GM23338 (cell line): ENCODE data around the gene PDHX. TPM values are rescaled to one million over a fixed set of nuclear protein-coding genes. Genes with fewer than 3 reads are reported as not detected.

Experiments
- ATAC-seq: fragments of 200-7000 bp; cut with Tn5 transposase; 3 replicates; pipeline ENCODE4 v1.9.1; 2020
- DNase-seq: peaks from one replicate; pipeline ENCODE4 v3.0.0-alpha.2; 2015; ENCODE audit warnings: low spot score
- H2AFZ ChIP-seq: fragments of 200-600 bp; sonication (generic); 2 replicates; pipeline ENCODE4 v1.8.0; 2016; ENCODE audit warnings: antibody characterized with exemption, mild to moderate bottlenecking, moderate library complexity
- H3F3A ChIP-seq: fragments of 200-600 bp; sonication (generic); replicated peaks from 2 replicates; pipeline ENCODE4 v1.8.0; 2017; ENCODE audit warnings: antibody characterized with exemption, mixed run types, low read depth
- H3K27ac ChIP-seq: fragments of 200-600 bp; sonication (generic); 2 replicates; pipeline ENCODE4 v1.6.1; 2016; ENCODE audit warnings: low read depth
- H3K27me3 ChIP-seq: fragments of 200-600 bp; sonication (generic); 2 replicates; pipeline ENCODE4 v1.8.0; 2016; ENCODE audit warnings: mild to moderate bottlenecking, mixed run types, moderate library complexity; ENCODE audit not compliant: insufficient read depth
- H3K36me3 ChIP-seq: fragments of 200-600 bp; sonication (generic); 2 replicates; pipeline ENCODE4 v1.8.0; 2016; ENCODE audit warnings: mild to moderate bottlenecking; ENCODE audit not compliant: insufficient read depth
- H3K4me1 ChIP-seq: fragments of 200-600 bp; sonication (generic); 2 replicates; pipeline ENCODE4 v1.8.0; 2016; ENCODE audit warnings: mild to moderate bottlenecking, moderate library complexity; ENCODE audit not compliant: insufficient read depth
- H3K4me2 ChIP-seq: fragments of 200-600 bp; sonication (generic); 2 replicates; pipeline ENCODE4 v1.7.1; 2017; ENCODE audit warnings: mixed run types
- H3K4me3 ChIP-seq: fragments of 200-600 bp; sonication (generic); 2 replicates; pipeline ENCODE4 v1.6.1; 2016; ENCODE audit warnings: mixed run types
- H3K79me2 ChIP-seq: fragments of 200-600 bp; sonication (generic); replicated peaks from 2 replicates; pipeline ENCODE4 v1.8.0; 2017; ENCODE audit warnings: mild to moderate bottlenecking; ENCODE audit not compliant: insufficient read depth
- H3K9me2 ChIP-seq: fragments of 200-600 bp; sonication (generic); 2 replicates; pipeline ENCODE4 v1.8.0; 2017; ENCODE audit not compliant: insufficient read depth
- H4K20me1 ChIP-seq: fragments of 200-600 bp; sonication (generic); replicated peaks from 2 replicates; pipeline ENCODE4 v1.8.0; 2017; ENCODE audit warnings: mild to moderate bottlenecking; ENCODE audit not compliant: insufficient read depth
- H3K27ac Mint-ChIP-seq: 2 replicates; pipeline ENCODE4 v1.8.0; 2020; ENCODE audit warnings: inconsistent platforms, mild to moderate bottlenecking, moderate library complexity, mixed read lengths
- H3K27me3 Mint-ChIP-seq: 3 replicates; pipeline ENCODE4 v1.8.0; 2022; ENCODE audit warnings: low read depth, mild to moderate bottlenecking, moderate library complexity, mixed read lengths, inconsistent platforms; ENCODE audit not compliant: insufficient read depth, poor library complexity
- H3K36me3 Mint-ChIP-seq: 3 replicates; pipeline ENCODE4 v1.8.0; 2021; ENCODE audit warnings: low read depth, mild to moderate bottlenecking, inconsistent platforms, moderate library complexity, mixed read lengths
- H3K4me1 Mint-ChIP-seq: 3 replicates; pipeline ENCODE4 v1.8.0; 2020; ENCODE audit warnings: mild to moderate bottlenecking, inconsistent platforms, mixed read lengths
- H3K4me3 Mint-ChIP-seq: 3 replicates; pipeline ENCODE4 v1.8.0; 2021; ENCODE audit warnings: moderate library complexity, mild to moderate bottlenecking, inconsistent platforms, mixed read lengths
- H3K9me3 Mint-ChIP-seq: 3 replicates; pipeline ENCODE4 v1.8.0; 2020; ENCODE audit warnings: moderate library complexity, mild to moderate bottlenecking, inconsistent platforms, mixed read lengths
- CREB1 ChIP-seq: fragments of 250-450 bp; sonication (Bioruptor Pico); IDR thresholded peaks from 2 replicates; pipeline ENCODE4 v1.5.0; 2020; ENCODE audit warnings: low read depth, mild to moderate bottlenecking, moderate library complexity
- EZH2phosphoT487 ChIP-seq: fragments of 200-600 bp; sonication (generic); IDR thresholded peaks from one replicate; pipeline ENCODE4 v1.8.1; 2018; ENCODE audit warnings: antibody characterized with exemption; ENCODE audit not compliant: unreplicated experiment
- JUNB ChIP-seq: IDR thresholded peaks from one replicate; pipeline ENCODE4 v1.6.1; 2016; ENCODE audit warnings: antibody characterized with exemption; ENCODE audit not compliant: unreplicated experiment
- NANOG ChIP-seq: IDR thresholded peaks from 2 replicates; pipeline ENCODE4 v1.6.1; 2016; ENCODE audit warnings: antibody characterized with exemption, borderline replicate concordance
- POLR2AphosphoS5 ChIP-seq: IDR thresholded peaks from 2 replicates; pipeline ENCODE4 v1.6.1; 2016; ENCODE audit warnings: antibody characterized with exemption, low read depth
- STAT1 ChIP-seq: IDR thresholded peaks from one replicate; pipeline ENCODE4 v1.6.1; 2016; ENCODE audit warnings: antibody characterized with exemption; ENCODE audit not compliant: unreplicated experiment
- ZNF114 ChIP-seq: fragments of 250-450 bp; sonication (Bioruptor Pico); IDR thresholded peaks from 2 replicates; pipeline ENCODE4 v1.5.0; 2020; ENCODE audit warnings: mild to moderate bottlenecking, moderate library complexity
- ZNF331 ChIP-seq: fragments of 250-450 bp; sonication (Bioruptor Pico); IDR thresholded peaks from 2 replicates; pipeline ENCODE4 v1.5.0; 2020; ENCODE audit warnings: low read depth, mild to moderate bottlenecking, moderate library complexity
- polyA plus RNA-seq: library from polyadenylated mRNA; unstranded; fragments of >200 nt; fragmentation: Nextera tagmentation; extraction: Ambion mirVana; gene quantifications from 2 replicates; pipeline ENCODE4 v1.2.1, GENCODE V29; 2016
- total RNA-seq: library from RNA; depleted of rRNA; stranded (reverse); fragments of >200 nt; shearing (Covaris generic); gene quantifications from 2 replicates; pipeline ENCODE4 v1.2.3, GENCODE V29; 2014
- TF ChIP-seq, protein P1 (sequence below): IDR thresholded peaks from 2 replicates; pipeline ENCODE4 v1.6.1; 2016; ENCODE audit warnings: antibody characterized with exemption
- TF ChIP-seq, protein P2 (sequence below), 2 experiments: fragments of 200-600 bp in 1 of 2; sonication (generic) in 1 of 2; conservative IDR thresholded peaks; 2 replicates each; pipeline versions ENCODE4 v1.5.1 to v1.6.1; 2016 to 2017; ENCODE audit warnings: antibody characterized with exemption in 2 of 2, low read depth in 2 of 2, mild to moderate bottlenecking in 2 of 2, moderate library complexity in 1 of 2
- TF ChIP-seq, protein P3 (sequence below): fragments of 250-450 bp; sonication (Bioruptor Pico); IDR thresholded peaks from 2 replicates; pipeline ENCODE4 v1.5.0; 2020; ENCODE audit warnings: mild to moderate bottlenecking, moderate library complexity

The PDHX gene
- total and polyA plus RNA-seq, 2 experiments from 2014 or later: 36.9 to 40.2 TPM

DNA sequence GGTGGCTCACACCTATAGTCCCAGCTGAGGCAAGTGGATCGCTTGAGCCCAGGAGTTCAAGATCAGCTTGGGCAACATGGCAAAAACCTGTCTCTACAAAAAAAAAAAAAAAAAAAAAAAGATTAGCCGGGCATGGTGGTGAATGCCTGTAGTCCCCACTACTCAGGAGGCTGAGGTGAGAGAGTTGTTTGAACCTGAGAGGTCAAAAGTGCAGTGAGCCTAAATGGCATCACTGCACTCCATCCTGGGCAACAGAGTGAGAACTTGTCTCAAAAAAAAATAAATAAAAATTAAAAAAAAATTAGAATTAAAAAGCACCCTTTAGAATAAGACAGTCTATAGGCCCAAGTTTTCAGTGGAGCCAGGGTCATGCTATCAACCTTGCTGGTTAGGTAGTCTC lies 95.5 kb downstream of the PDHX start:
- Histone ChIP-seq H2AFZ (no peak overlapping the region), H3K79me2 (no peaks in the 10 kb centered on the region), H4K20me1 (no peaks in the 10 kb centered on the region), H3K4me2 (no peak overlapping the region), H3F3A (no peaks in the 10 kb centered on the region), H3K27ac (no peak overlapping the region), H3K9me2 (peaks cover 4% of the 10 kb centered on the region; the same call in 1 of the 2 replicates), H3K4me3 (no peak overlapping the region), H3K27me3 (no peaks in the 10 kb centered on the region), H3K36me3 (no peaks in the 10 kb centered on the region), H3K4me1 (peaks cover 14% of the 10 kb centered on the region; the same call in 1 of the 2 replicates)
- Mint-ChIP-seq H3K9me3 (no peaks in the 10 kb centered on the region), H3K4me3 (no peak overlapping the region), H3K36me3 (no peaks in the 10 kb centered on the region), H3K4me1 (peaks cover 14% of the 10 kb centered on the region), H3K27ac (no peak overlapping the region), H3K27me3 (peaks cover 1% of the 10 kb centered on the region)
- no peak for ATAC-seq
- TF ChIP-seq, protein P1, sequence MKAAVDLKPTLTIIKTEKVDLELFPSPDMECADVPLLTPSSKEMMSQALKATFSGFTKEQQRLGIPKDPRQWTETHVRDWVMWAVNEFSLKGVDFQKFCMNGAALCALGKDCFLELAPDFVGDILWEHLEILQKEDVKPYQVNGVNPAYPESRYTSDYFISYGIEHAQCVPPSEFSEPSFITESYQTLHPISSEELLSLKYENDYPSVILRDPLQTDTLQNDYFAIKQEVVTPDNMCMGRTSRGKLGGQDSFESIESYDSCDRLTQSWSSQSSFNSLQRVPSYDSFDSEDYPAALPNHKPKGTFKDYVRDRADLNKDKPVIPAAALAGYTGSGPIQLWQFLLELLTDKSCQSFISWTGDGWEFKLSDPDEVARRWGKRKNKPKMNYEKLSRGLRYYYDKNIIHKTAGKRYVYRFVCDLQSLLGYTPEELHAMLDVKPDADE: no peak
- TF ChIP-seq JUNB (no peak), CREB1 (CRISPR knock-in tag) (no peak), NANOG (no peak)
- DNase-seq: no peak

DNA sequence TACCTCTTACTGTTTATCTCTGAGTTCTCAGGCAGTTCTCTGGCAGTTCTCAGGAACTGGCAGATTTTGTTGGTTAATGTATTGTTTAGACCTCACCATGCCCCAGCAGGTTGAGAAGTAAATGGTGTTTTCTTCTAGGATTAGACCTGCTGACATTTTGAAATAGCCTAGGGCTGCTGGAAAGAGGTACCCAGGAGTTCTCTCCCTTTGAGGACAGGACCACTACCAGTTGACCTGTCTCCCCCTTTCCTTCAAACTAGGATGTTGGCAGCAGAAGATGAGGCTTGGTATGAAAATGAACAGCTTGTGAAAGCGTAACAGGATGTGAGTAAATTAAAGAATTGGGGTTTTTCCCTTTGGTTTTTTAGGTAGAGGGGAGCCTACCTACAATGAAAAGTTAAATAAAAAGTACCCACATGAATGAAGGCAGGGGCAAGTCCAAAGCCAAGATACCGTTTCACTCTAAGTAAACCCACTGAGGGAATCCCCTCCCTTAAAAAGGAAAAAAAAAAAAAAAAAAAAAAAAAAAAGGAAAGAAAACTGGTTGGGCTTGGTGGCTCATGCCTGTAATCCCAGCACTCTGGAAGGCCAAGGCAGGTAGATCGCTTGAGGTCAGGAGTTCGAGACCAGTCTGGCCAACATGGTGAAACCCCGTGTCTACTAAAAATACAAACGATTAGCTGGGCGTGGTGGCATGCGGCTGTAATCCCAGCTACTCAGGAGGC lies 96.2 kb downstream of the PDHX start:
- Mint-ChIP-seq H3K4me1 (peaks cover 16% of the 10 kb centered on the region), H3K9me3 (no peaks in the 10 kb centered on the region), H3K27ac (no peak overlapping the region), H3K36me3 (no peaks in the 10 kb centered on the region), H3K27me3 (peaks cover 1% of the 10 kb centered on the region), H3K4me3 (no peak overlapping the region)
- H3K27me3 ChIP-seq: no peaks in the 10 kb centered on the region
- peaks cover 4% of the 10 kb centered on the region; the same call in 1 of the 2 replicates for H3K9me2 ChIP-seq
- H3K36me3 ChIP-seq: no peaks in the 10 kb centered on the region
- no peak overlapping the region for H2AFZ ChIP-seq
- H4K20me1 ChIP-seq: no peaks in the 10 kb centered on the region
- no peak overlapping the region for H3K4me2 ChIP-seq
- no peak for ATAC-seq
- DNase-seq: no peak
- no peak overlapping the region for H3K27ac ChIP-seq
- H3K79me2 ChIP-seq: no peaks in the 10 kb centered on the region
- H3K4me3 ChIP-seq: no peak overlapping the region
- peaks cover 14% of the 10 kb centered on the region; the same call in 1 of the 2 replicates for H3K4me1 ChIP-seq
- no peaks in the 10 kb centered on the region for H3F3A ChIP-seq
- no peak for TF ChIP-seq JUNB
- TF ChIP-seq EZH2phosphoT487: no peak
- no peak for TF ChIP-seq POLR2AphosphoS5
- TF ChIP-seq STAT1: no peak
- no peak for TF ChIP-seq ZNF331 (CRISPR knock-in tag)
- TF ChIP-seq ZNF114 (CRISPR knock-in tag): no peak
- TF ChIP-seq, protein P1: no peak
- TF ChIP-seq, protein P2, sequence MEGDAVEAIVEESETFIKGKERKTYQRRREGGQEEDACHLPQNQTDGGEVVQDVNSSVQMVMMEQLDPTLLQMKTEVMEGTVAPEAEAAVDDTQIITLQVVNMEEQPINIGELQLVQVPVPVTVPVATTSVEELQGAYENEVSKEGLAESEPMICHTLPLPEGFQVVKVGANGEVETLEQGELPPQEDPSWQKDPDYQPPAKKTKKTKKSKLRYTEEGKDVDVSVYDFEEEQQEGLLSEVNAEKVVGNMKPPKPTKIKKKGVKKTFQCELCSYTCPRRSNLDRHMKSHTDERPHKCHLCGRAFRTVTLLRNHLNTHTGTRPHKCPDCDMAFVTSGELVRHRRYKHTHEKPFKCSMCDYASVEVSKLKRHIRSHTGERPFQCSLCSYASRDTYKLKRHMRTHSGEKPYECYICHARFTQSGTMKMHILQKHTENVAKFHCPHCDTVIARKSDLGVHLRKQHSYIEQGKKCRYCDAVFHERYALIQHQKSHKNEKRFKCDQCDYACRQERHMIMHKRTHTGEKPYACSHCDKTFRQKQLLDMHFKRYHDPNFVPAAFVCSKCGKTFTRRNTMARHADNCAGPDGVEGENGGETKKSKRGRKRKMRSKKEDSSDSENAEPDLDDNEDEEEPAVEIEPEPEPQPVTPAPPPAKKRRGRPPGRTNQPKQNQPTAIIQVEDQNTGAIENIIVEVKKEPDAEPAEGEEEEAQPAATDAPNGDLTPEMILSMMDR (conservative IDR thresholded peaks at IDR 0.05; ENCODE audit: low read depth in 2 of 2): no peak
- no peak for TF ChIP-seq CREB1 (CRISPR knock-in tag)
- TF ChIP-seq, protein P3, sequence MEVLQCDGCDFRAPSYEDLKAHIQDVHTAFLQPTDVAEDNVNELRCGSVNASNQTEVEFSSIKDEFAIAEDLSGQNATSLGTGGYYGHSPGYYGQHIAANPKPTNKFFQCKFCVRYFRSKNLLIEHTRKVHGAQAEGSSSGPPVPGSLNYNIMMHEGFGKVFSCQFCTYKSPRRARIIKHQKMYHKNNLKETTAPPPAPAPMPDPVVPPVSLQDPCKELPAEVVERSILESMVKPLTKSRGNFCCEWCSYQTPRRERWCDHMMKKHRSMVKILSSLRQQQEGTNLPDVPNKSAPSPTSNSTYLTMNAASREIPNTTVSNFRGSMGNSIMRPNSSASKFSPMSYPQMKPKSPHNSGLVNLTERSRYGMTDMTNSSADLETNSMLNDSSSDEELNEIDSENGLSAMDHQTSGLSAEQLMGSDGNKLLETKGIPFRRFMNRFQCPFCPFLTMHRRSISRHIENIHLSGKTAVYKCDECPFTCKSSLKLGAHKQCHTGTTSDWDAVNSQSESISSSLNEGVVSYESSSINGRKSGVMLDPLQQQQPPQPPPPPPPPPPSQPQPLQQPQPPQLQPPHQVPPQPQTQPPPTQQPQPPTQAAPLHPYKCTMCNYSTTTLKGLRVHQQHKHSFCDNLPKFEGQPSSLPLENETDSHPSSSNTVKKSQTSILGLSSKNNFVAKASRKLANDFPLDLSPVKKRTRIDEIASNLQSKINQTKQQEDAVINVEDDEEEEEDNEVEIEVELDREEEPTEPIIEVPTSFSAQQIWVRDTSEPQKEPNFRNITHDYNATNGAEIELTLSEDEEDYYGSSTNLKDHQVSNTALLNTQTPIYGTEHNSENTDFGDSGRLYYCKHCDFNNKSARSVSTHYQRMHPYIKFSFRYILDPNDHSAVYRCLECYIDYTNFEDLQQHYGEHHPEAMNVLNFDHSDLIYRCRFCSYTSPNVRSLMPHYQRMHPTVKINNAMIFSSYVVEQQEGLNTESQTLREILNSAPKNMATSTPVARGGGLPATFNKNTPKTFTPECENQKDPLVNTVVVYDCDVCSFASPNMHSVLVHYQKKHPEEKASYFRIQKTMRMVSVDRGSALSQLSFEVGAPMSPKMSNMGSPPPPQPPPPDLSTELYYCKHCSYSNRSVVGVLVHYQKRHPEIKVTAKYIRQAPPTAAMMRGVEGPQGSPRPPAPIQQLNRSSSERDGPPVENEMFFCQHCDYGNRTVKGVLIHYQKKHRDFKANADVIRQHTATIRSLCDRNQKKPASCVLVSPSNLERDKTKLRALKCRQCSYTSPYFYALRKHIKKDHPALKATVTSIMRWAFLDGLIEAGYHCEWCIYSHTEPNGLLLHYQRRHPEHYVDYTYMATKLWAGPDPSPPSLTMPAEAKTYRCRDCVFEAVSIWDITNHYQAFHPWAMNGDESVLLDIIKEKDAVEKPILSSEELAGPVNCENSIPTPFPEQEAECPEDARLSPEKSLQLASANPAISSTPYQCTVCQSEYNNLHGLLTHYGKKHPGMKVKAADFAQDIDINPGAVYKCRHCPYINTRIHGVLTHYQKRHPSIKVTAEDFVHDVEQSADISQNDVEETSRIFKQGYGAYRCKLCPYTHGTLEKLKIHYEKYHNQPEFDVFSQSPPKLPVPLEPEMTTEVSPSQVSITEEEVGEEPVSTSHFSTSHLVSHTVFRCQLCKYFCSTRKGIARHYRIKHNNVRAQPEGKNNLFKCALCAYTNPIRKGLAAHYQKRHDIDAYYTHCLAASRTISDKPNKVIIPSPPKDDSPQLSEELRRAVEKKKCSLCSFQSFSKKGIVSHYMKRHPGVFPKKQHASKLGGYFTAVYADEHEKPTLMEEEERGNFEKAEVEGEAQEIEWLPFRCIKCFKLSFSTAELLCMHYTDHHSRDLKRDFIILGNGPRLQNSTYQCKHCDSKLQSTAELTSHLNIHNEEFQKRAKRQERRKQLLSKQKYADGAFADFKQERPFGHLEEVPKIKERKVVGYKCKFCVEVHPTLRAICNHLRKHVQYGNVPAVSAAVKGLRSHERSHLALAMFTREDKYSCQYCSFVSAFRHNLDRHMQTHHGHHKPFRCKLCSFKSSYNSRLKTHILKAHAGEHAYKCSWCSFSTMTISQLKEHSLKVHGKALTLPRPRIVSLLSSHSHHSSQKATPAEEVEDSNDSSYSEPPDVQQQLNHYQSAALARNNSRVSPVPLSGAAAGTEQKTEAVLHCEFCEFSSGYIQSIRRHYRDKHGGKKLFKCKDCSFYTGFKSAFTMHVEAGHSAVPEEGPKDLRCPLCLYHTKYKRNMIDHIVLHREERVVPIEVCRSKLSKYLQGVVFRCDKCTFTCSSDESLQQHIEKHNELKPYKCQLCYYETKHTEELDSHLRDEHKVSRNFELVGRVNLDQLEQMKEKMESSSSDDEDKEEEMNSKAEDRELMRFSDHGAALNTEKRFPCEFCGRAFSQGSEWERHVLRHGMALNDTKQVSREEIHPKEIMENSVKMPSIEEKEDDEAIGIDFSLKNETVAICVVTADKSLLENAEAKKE (CRISPR knock-in tag): no peak
